ENCODE data around the gene SLC22A23. TPM values are rescaled to one million over a fixed set of nuclear protein-coding genes. Genes with fewer than 3 reads are reported as not detected.

SLC22A23 gene
- total RNA-seq, 1 experiment from 2014 or later, result 38.2 TPM

DNA sequence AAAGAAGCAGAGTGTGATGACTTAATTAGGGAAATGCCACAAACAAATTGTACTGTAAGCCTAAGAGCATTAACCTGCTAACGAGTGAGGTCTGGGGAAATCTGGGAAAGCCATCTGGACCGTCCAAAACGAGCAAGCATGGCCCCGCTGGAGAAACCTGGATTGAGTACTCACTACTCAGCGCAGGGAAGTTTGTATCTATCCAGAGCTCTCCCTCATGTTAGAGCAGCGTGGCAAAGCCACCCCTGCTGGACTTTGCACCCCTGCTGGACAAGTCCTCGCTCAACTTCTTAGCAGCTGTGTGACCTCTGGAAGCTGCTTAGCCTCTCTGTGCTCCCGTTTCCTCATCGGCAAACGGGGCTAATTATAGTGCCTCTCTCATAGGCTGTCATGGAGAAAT is 160.8 kb downstream of the SLC22A23 start:
- no peak overlapping the region for H3K4me3 Mint-ChIP-seq
- CTCF ChIA-PET, result interaction anchor here (0.6 to 2.0 kb wide), 8 partner anchors 10 to 433 kb away, joined by 3 to 9 read pairs (median 4); no protein-coding TSS in a partner anchor
- 0 out of 2 replicates have a peak overlapping the region, but pooled peaks have one; percentile 34 for H3K27ac Mint-ChIP-seq
- H3K27me3 Mint-ChIP-seq (ENCODE audit: low read depth), result no peaks in the 10 kb centered on the region
- H3K9me3 Mint-ChIP-seq, result no peaks in the 10 kb centered on the region
- H3K36me3 Mint-ChIP-seq, result peaks cover 24% of the 10 kb centered on the region; the same call in 1 of the 2 replicates
- TF ChIP-seq ZBTB21 (CRISPR knock-in tag; IDR thresholded peaks at IDR 0.05; ENCODE audit: borderline replicate concordance), result no peak
- no peak for TF ChIP-seq ZNF219 (CRISPR knock-in tag; IDR thresholded peaks at IDR 0.05; ENCODE audit: borderline replicate concordance)
- TF ChIP-seq JUN (CRISPR knock-in tag; IDR thresholded peaks at IDR 0.05), result no peak
- no peak for TF ChIP-seq SOX15 (CRISPR knock-in tag; IDR thresholded peaks at IDR 0.05)
- TF ChIP-seq, protein P1, sequence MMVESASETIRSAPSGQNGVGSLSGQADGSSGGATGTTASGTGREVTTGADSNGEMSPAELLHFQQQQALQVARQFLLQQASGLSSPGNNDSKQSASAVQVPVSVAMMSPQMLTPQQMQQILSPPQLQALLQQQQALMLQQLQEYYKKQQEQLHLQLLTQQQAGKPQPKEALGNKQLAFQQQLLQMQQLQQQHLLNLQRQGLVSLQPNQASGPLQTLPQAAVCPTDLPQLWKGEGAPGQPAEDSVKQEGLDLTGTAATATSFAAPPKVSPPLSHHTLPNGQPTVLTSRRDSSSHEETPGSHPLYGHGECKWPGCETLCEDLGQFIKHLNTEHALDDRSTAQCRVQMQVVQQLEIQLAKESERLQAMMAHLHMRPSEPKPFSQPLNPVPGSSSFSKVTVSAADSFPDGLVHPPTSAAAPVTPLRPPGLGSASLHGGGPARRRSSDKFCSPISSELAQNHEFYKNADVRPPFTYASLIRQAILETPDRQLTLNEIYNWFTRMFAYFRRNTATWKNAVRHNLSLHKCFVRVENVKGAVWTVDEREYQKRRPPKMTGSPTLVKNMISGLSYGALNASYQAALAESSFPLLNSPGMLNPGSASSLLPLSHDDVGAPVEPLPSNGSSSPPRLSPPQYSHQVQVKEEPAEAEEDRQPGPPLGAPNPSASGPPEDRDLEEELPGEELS (CRISPR knock-in tag; IDR thresholded peaks at IDR 0.05), result no peak
- TF ChIP-seq MYBL2 (CRISPR knock-in tag; IDR thresholded peaks at IDR 0.05), result no peak
- TF ChIP-seq NR3C1 (CRISPR knock-in tag; conservative IDR thresholded peaks at IDR 0.05; ENCODE audit: low read depth), result no peak
- no peak for TF ChIP-seq CREM (CRISPR knock-in tag; IDR thresholded peaks at IDR 0.05)
- no peak for TF ChIP-seq NR2C2 (CRISPR knock-in tag; IDR thresholded peaks at IDR 0.05)
- TF ChIP-seq, protein P2, sequence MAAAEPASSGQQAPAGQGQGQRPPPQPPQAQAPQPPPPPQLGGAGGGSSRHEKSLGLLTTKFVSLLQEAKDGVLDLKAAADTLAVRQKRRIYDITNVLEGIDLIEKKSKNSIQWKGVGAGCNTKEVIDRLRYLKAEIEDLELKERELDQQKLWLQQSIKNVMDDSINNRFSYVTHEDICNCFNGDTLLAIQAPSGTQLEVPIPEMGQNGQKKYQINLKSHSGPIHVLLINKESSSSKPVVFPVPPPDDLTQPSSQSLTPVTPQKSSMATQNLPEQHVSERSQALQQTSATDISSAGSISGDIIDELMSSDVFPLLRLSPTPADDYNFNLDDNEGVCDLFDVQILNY (CRISPR knock-in tag; IDR thresholded peaks at IDR 0.05), result no peak
- TF ChIP-seq, protein P3, sequence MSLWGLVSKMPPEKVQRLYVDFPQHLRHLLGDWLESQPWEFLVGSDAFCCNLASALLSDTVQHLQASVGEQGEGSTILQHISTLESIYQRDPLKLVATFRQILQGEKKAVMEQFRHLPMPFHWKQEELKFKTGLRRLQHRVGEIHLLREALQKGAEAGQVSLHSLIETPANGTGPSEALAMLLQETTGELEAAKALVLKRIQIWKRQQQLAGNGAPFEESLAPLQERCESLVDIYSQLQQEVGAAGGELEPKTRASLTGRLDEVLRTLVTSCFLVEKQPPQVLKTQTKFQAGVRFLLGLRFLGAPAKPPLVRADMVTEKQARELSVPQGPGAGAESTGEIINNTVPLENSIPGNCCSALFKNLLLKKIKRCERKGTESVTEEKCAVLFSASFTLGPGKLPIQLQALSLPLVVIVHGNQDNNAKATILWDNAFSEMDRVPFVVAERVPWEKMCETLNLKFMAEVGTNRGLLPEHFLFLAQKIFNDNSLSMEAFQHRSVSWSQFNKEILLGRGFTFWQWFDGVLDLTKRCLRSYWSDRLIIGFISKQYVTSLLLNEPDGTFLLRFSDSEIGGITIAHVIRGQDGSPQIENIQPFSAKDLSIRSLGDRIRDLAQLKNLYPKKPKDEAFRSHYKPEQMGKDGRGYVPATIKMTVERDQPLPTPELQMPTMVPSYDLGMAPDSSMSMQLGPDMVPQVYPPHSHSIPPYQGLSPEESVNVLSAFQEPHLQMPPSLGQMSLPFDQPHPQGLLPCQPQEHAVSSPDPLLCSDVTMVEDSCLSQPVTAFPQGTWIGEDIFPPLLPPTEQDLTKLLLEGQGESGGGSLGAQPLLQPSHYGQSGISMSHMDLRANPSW (CRISPR knock-in tag; conservative IDR thresholded peaks at IDR 0.05; ENCODE audit: low read depth), result no peak
- TF ChIP-seq NFE2L1 (CRISPR knock-in tag; IDR thresholded peaks at IDR 0.05), result no peak
- H3K4me1 Mint-ChIP-seq, result peaks cover 6% of the 10 kb centered on the region
- POLR2A ChIA-PET, result interaction anchor here (0.9 kb wide), 1 partner anchor 23 kb away, joined by 3 read pairs; no protein-coding TSS in a partner anchor
- no peak for ATAC-seq
- no peak for DNase-seq (ENCODE audit: low spot score)

DNA sequence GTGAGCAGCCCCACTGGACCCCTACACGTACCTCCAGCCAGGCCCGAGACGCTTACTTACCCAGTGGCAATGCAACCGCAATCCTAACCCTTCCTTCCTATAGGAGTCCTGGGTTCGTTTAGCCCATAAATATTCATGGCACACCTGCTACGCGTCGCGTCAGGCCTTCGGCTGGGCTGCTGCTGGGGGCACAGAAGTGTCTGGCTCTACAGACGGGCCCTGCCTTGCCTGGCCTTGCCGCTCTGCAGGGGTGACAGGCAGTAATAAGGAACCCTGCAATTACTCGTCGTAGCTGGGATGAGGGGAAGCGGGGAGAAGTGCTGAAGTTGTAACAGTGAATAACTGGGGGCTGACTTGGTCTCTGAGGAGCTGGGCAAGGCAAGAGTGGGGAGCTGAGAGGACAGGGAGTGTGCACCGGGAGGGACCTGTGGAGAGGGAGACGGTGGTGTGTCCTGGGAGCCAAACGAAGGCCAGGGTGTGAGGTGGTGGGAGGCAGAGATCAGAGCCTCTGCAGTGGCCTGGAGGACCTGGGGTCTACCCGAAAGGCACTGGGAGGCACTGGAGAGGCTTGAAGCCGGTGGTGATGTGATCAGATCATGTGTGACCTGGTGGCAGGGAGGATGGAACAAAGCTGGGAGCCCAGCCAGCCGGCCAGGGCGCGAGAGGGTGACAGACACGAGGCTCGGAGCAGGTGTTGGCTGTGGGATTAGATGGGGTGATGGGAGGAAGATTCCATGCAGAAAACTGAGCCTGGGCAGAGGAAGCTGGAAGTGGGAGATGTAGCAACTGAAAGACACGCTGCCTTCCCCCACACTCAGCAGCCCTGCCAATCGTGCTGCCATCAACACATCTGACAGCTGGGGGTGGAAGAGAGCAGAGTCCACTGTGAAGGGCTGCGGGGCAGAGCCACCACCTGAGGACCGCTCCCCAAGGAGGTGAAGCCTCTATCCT is 161.7 kb downstream of the SLC22A23 start:
- Mint-ChIP-seq H3K4me1 (peaks cover 6% of the 10 kb centered on the region), H3K27ac (peak overlapping the region; percentile 50; the same call in 1 of the 2 replicates), H3K4me3 (no peak overlapping the region), H3K9me3 (no peaks in the 10 kb centered on the region), H3K27me3 (ENCODE audit: low read depth) (no peaks in the 10 kb centered on the region), H3K36me3 (peaks cover 30% of the 10 kb centered on the region; the same call in 1 of the 2 replicates)
- ATAC-seq (peak; percentile 72), DNase-seq (ENCODE audit: low spot score) (peak; percentile 45)
- ChIA-PET CTCF (interaction anchor here (0.6 to 2.0 kb wide), 7 partner anchors 9 to 434 kb away, joined by 3 to 9 read pairs (median 3); no protein-coding TSS in a partner anchor), POLR2A (interaction anchor here (0.9 kb wide), 1 partner anchor 23 kb away, joined by 3 read pairs; no protein-coding TSS in a partner anchor)
- TF ChIP-seq, protein P4, sequence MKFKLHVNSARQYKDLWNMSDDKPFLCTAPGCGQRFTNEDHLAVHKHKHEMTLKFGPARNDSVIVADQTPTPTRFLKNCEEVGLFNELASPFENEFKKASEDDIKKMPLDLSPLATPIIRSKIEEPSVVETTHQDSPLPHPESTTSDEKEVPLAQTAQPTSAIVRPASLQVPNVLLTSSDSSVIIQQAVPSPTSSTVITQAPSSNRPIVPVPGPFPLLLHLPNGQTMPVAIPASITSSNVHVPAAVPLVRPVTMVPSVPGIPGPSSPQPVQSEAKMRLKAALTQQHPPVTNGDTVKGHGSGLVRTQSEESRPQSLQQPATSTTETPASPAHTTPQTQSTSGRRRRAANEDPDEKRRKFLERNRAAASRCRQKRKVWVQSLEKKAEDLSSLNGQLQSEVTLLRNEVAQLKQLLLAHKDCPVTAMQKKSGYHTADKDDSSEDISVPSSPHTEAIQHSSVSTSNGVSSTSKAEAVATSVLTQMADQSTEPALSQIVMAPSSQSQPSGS (CRISPR knock-in tag; IDR thresholded peaks at IDR 0.05; ENCODE audit: borderline replicate concordance, low read depth), result no peak
- TF ChIP-seq SMAD4 (CRISPR knock-in tag; IDR thresholded peaks at IDR 0.05), result 0 out of 2 replicates have a peak, but pooled peaks have one; percentile 28
